GM19372 (cell line): ENCODE results near the gene ANGPTL7.

Experiments
- ATAC-seq: cut with Tn5 transposase; IDR thresholded peaks from one replicate; pipeline ENCODE4 v1.9.1; 2021; ENCODE audit warnings: mild to moderate bottlenecking, low read depth, moderate library complexity; ENCODE audit not compliant: unreplicated experiment

The ANGPTL7 gene

GRCh38 chr1:11198851-11199594, 9.9 kb downstream of the ANGPTL7 start:
- ATAC-seq, result no peak

- ATAC-seq, result no peak
Observed at GRCh38 chr1:11204396-11205190, 15.4 kb downstream of the ANGPTL7 start.

GRCh38 chr1:11207898-11208611, 18.9 kb downstream of the ANGPTL7 start:
- ATAC-seq, result no peak

- no peak for ATAC-seq
Observed at GRCh38 chr1:11211461-11211860, 22.3 kb downstream of the ANGPTL7 start.

- ATAC-seq, result no peak
Observed at GRCh38 chr1:11211925-11212587, 22.9 kb downstream of the ANGPTL7 start.

GRCh38 chr1:11214698-11215380, 25.7 kb downstream of the ANGPTL7 start:
- ATAC-seq, result no peak

GRCh38 chr1:11215381-11216005, 26.3 kb downstream of the ANGPTL7 start:
- no peak for ATAC-seq

- no peak for ATAC-seq
Observed at GRCh38 chr1:11216074-11216473, 26.9 kb downstream of the ANGPTL7 start.

- no peak for ATAC-seq
Observed at GRCh38 chr1:11227106-11228077, 38.2 kb downstream of the ANGPTL7 start.

GRCh38 chr1:11229203-11229602, 40.0 kb downstream of the ANGPTL7 start:
- ATAC-seq, result no peak

- ATAC-seq, result no peak
Observed at GRCh38 chr1:11233208-11233607, 44.1 kb downstream of the ANGPTL7 start.

- no peak for ATAC-seq
Observed at GRCh38 chr1:11237356-11237755, 48.2 kb downstream of the ANGPTL7 start.

GRCh38 chr1:11238311-11238710, 49.2 kb downstream of the ANGPTL7 start:
- no peak for ATAC-seq

GRCh38 chr1:11245248-11245647, 56.1 kb downstream of the ANGPTL7 start:
- no peak for ATAC-seq
